BLaER1 (cell line): ENCODE measurements around the gene INTS11.

ENCODE experiments used
- H3K27ac ChIP-seq: shearing (Covaris generic); formaldehyde crosslinking; 2 replicates; pipeline ENCODE4 v1.8.1; 2022
- H3K27me3 ChIP-seq: shearing (Covaris generic); formaldehyde crosslinking; 2 replicates; pipeline ENCODE4 v1.8.1; 2022
- H3K36me3 ChIP-seq: shearing (Covaris generic); formaldehyde crosslinking; 2 replicates; pipeline ENCODE4 v1.8.1; 2022
- H3K4me1 ChIP-seq: shearing (Covaris generic); formaldehyde crosslinking; 2 replicates; pipeline ENCODE4 v1.8.1; 2022
- H3K4me2 ChIP-seq: shearing (Covaris generic); formaldehyde crosslinking; 2 replicates; pipeline ENCODE4 v1.8.1; 2022
- H3K4me3 ChIP-seq: shearing (Covaris generic); formaldehyde crosslinking; 2 replicates; pipeline ENCODE4 v1.8.1; 2022
- H3K9ac ChIP-seq: shearing (Covaris generic); formaldehyde crosslinking; 2 replicates; pipeline ENCODE4 v1.8.1; 2022
- H3K9me3 ChIP-seq: shearing (Covaris generic); formaldehyde crosslinking; 2 replicates; pipeline ENCODE4 v1.8.1; 2022
- H4K20me1 ChIP-seq: shearing (Covaris generic); formaldehyde crosslinking; 2 replicates; pipeline ENCODE4 v1.8.1; 2022
- Cebpa-rat ChIP-seq: shearing (Covaris generic); IDR thresholded peaks from 2 replicates; pipeline ENCODE4 v1.8.1; 2022

INTS11 gene

GRCh38 chr1:1358433-1359271 lies 34.2 kb upstream of the INTS11 start, which contains the start of gene MXRA8:
TSS of gene MXRA8 (minus strand) at chr1:1358555. CDS start at chr1:1358504, 51 bp downstream.
- H3K4me2 ChIP-seq = peak within 1 kb of the TSS; percentile 97
- peak within 1 kb of the TSS; percentile 58 for H3K27ac ChIP-seq
- H3K4me3 ChIP-seq = peak within 1 kb of the TSS; percentile 44

GRCh38 chr1:1357871-1358432 lies 33.5 kb upstream of the INTS11 start:
- Histone ChIP-seq H3K4me3 (no peak overlapping the region), H3K4me2 (peak overlapping the region; percentile 97), H3K27ac (peak overlapping the region; percentile 58; the same call in 1 of the 2 replicates), H3K9me3 (no peaks in the 10 kb centered on the region), H3K27me3 (peaks cover 26% of the 10 kb centered on the region), H3K36me3 (no peaks in the 10 kb centered on the region), H4K20me1 (peaks cover 16% of the 10 kb centered on the region), H3K4me1 (peaks cover 53% of the 10 kb centered on the region), H3K9ac (no peak overlapping the region)
- no peak for TF ChIP-seq Cebpa-rat

More at GRCh38 chr1:1358433-1359271, 34.2 kb upstream of the INTS11 start, which contains the start of gene MXRA8:
- Histone ChIP-seq H3K36me3 (no peaks in the 10 kb centered on the region), H3K27me3 (peaks cover 19% of the 10 kb centered on the region), H3K9me3 (no peaks in the 10 kb centered on the region), H3K9ac (peak within 1 kb of the TSS; percentile 61; the same call in 1 of the 2 replicates), H4K20me1 (peaks cover 9% of the 10 kb centered on the region), H3K4me1 (peaks cover 46% of the 10 kb centered on the region)
- TF ChIP-seq Cebpa-rat = no peak

GRCh38 chr1:1356796-1357401 lies 32.4 kb upstream of the INTS11 start:
- no peak for TF ChIP-seq Cebpa-rat
- H3K4me2 ChIP-seq = peak overlapping the region; percentile 97; the same call in 1 of the 2 replicates
- peaks cover 64% of the 10 kb centered on the region for H3K4me1 ChIP-seq
- H4K20me1 ChIP-seq = peaks cover 27% of the 10 kb centered on the region
- no peaks in the 10 kb centered on the region for H3K9me3 ChIP-seq
- H3K9ac ChIP-seq = no peak overlapping the region
- H3K4me3 ChIP-seq = no peak overlapping the region
- no peaks in the 10 kb centered on the region for H3K36me3 ChIP-seq
- no peak overlapping the region for H3K27ac ChIP-seq
- H3K27me3 ChIP-seq = peaks cover 37% of the 10 kb centered on the region

GRCh38 chr1:1356166-1356795 lies 31.8 kb upstream of the INTS11 start:
- Histone ChIP-seq H3K9me3 (no peaks in the 10 kb centered on the region), H3K36me3 (no peaks in the 10 kb centered on the region), H3K9ac (no peak overlapping the region), H3K4me2 (no peak overlapping the region), H3K4me1 (peaks cover 70% of the 10 kb centered on the region), H3K27ac (no peak overlapping the region), H4K20me1 (peaks cover 31% of the 10 kb centered on the region), H3K27me3 (peaks cover 37% of the 10 kb centered on the region), H3K4me3 (no peak overlapping the region)
- no peak for TF ChIP-seq Cebpa-rat

GRCh38 chr1:1355416-1355815 lies 31.0 kb upstream of the INTS11 start:
- no peaks in the 10 kb centered on the region for H3K36me3 ChIP-seq
- no peak overlapping the region for H3K27ac ChIP-seq
- H3K4me1 ChIP-seq = peaks cover 71% of the 10 kb centered on the region
- H4K20me1 ChIP-seq = peaks cover 31% of the 10 kb centered on the region
- TF ChIP-seq Cebpa-rat = no peak
- no peak overlapping the region for H3K4me2 ChIP-seq
- H3K27me3 ChIP-seq = peaks cover 37% of the 10 kb centered on the region
- no peak overlapping the region for H3K9ac ChIP-seq
- no peak overlapping the region for H3K4me3 ChIP-seq
- H3K9me3 ChIP-seq = no peaks in the 10 kb centered on the region

- H3K4me2 ChIP-seq = peak overlapping the region; percentile 81
- no peak for TF ChIP-seq Cebpa-rat
- no peak overlapping the region for H3K27ac ChIP-seq
- peak overlapping the region; percentile 45 for H3K4me3 ChIP-seq
- no peak overlapping the region for H3K9ac ChIP-seq
- H3K9me3 ChIP-seq = no peaks in the 10 kb centered on the region
- H4K20me1 ChIP-seq = peaks cover 31% of the 10 kb centered on the region
- H3K4me1 ChIP-seq = peaks cover 65% of the 10 kb centered on the region
- H3K36me3 ChIP-seq = no peaks in the 10 kb centered on the region
- peaks cover 37% of the 10 kb centered on the region for H3K27me3 ChIP-seq
Measured at GRCh38 chr1:1354271-1355247, 30.1 kb upstream of the INTS11 start.

GRCh38 chr1:1353389-1354151 lies 29.1 kb upstream of the INTS11 start:
- TF ChIP-seq Cebpa-rat = no peak
- H3K36me3 ChIP-seq = no peaks in the 10 kb centered on the region
- H3K9ac ChIP-seq = no peak overlapping the region
- peak overlapping the region; percentile 45; the same call in 1 of the 2 replicates for H3K4me3 ChIP-seq
- peak overlapping the region; percentile 81 for H3K4me2 ChIP-seq
- peaks cover 34% of the 10 kb centered on the region for H4K20me1 ChIP-seq
- H3K9me3 ChIP-seq = no peaks in the 10 kb centered on the region
- H3K27ac ChIP-seq = no peak overlapping the region
- H3K4me1 ChIP-seq = peaks cover 56% of the 10 kb centered on the region
- peaks cover 37% of the 10 kb centered on the region for H3K27me3 ChIP-seq

- Histone ChIP-seq H3K27ac (no peak overlapping the region), H3K4me2 (peak overlapping the region; percentile 81), H3K9me3 (no peaks in the 10 kb centered on the region), H3K9ac (no peak overlapping the region), H3K4me3 (peak overlapping the region; percentile 4; the same call in 1 of the 2 replicates), H3K27me3 (peaks cover 37% of the 10 kb centered on the region), H3K4me1 (peaks cover 55% of the 10 kb centered on the region), H3K36me3 (no peaks in the 10 kb centered on the region), H4K20me1 (peaks cover 41% of the 10 kb centered on the region)
- TF ChIP-seq Cebpa-rat = no peak
Measured at GRCh38 chr1:1352786-1353388, 28.4 kb upstream of the INTS11 start.
